LNCAP (cell line): ENCODE results near the gene IGF2R.
A peak's percentile ranks its signal among the peaks of the same experiment; 100 is the strongest.

Experiments
- TF ChIP-seq, protein P1 (sequence below): fragments of 450-650 bp; IDR thresholded peaks from 2 replicates; pipeline ENCODE4 v1.5.1; 2017; ENCODE audit warnings: mild to moderate bottlenecking

Gene IGF2R

DNA sequence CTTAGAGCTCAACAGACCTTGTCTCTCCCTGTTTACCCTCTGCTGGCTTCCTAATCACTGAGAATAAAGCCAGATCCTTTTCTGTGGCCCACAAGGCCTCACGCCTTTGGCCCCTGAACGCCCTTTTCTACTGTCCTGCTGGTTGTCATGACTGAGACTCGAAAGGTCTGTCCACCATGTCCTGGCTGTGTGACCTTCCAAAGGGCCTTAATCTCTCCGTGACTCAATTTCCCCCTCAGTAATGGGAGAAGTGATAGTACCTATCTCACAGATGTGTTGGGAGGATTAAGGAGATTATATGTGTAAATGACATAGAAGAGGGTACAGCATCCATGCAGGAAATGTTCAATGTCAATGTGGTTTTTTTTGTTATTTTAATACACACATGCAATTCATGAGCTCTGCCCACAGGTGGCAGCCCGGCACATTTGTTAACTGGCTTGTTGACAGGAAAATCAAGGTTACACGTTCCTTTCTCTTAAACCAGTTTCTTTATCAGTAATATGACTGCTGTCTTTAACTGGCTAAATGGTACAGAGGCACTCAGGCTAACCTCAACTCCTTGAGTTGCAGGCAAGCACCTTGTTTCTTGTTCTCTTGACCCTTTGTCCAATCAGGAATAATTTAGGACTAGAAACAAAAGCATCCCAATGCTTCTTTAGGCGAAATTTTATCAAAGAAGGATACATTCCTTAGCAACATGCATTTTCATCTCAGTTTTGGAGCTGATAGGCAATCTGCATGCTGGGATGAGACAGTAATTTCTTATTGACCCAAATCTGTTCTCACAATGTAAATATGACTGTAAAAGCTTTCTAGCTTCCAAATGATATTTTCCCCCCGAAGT, 169.3 kb downstream of the IGF2R start:
- TF ChIP-seq, protein P1, sequence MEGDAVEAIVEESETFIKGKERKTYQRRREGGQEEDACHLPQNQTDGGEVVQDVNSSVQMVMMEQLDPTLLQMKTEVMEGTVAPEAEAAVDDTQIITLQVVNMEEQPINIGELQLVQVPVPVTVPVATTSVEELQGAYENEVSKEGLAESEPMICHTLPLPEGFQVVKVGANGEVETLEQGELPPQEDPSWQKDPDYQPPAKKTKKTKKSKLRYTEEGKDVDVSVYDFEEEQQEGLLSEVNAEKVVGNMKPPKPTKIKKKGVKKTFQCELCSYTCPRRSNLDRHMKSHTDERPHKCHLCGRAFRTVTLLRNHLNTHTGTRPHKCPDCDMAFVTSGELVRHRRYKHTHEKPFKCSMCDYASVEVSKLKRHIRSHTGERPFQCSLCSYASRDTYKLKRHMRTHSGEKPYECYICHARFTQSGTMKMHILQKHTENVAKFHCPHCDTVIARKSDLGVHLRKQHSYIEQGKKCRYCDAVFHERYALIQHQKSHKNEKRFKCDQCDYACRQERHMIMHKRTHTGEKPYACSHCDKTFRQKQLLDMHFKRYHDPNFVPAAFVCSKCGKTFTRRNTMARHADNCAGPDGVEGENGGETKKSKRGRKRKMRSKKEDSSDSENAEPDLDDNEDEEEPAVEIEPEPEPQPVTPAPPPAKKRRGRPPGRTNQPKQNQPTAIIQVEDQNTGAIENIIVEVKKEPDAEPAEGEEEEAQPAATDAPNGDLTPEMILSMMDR: peak; percentile 74; the same call in 1 of the 2 replicates

DNA sequence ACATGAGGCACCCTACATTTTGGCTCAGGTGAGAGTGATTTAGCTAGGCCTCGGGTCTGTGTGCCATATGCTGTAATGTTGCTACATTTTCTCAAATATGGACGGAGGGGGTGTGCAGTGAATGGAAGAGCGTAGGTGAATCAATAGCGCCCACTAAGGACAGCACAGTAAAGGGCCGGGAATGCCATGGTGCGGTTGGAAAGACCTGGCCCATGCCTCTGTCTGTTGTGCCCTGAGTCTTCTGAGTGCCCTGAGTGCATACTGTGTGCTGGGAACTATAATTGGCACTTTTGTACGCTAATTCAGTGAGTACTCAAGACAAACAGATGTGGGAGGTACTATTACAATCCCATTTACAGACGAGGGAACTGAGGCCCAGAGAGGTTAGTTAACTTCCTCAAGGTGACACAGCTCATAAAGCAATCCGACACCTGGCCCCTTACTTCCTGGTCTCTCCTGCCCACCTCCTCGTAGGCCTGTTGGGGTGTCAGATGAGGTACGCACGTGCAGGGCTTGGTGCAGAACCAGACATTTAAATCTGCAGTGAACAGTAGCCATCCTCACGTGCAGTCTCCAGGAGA, 170.0 kb downstream of the IGF2R start:
- TF ChIP-seq, protein P1: no peak

DNA sequence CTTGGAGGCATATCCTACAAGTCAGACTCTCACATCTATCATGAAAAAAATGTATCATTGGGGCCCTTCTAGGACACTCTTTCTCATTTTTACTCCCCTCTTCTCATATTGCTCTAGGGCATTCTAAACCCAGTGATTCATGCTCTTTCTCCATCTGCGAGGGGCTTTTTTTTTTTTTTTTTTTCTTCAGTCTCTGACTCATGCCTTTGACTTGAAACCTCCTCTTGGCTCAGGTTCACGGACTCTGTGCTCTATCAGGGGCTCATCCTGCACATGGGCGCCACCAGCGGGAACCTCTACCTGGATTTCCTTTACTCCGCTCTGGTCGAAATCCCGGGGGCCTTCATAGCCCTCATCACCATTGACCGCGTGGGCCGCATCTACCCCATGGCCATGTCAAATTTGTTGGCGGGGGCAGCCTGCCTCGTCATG, 170.6 kb downstream of the IGF2R start:
- TF ChIP-seq, protein P1: no peak

DNA sequence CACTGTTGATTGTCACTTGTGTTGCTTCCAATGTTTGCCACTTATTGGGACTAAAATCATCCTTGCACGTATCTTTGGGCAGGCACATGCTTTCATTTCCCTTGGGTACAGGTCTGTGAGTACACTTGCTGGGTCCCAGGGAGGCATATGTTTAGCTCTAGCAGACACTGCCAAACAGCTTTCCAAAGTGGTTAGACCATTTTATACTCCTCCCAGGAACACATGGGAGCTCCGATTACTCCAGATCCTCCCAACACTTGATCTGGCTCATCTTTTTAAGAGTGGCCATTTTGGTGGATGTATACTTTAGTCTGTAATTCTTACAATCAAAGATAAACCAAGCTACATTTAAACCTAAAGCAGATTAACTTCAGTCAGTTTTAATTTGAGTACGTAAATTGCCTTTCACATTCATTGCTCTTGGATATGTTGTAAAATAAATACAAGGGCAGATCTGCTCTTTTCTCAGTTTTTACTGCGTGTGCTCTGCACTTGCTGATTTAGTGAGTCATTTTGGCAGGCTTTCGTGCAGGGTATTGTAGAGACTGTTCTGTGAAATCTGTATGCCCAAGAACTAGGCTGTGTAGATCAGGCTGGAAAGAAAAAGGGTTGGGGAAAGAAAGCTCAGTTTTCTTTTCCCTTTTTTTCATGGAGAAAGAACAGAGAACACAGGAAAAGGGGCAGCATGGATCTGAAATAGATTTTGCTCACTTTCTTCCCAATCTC, 172.3 kb downstream of the IGF2R start:
- TF ChIP-seq, protein P1: no peak

DNA sequence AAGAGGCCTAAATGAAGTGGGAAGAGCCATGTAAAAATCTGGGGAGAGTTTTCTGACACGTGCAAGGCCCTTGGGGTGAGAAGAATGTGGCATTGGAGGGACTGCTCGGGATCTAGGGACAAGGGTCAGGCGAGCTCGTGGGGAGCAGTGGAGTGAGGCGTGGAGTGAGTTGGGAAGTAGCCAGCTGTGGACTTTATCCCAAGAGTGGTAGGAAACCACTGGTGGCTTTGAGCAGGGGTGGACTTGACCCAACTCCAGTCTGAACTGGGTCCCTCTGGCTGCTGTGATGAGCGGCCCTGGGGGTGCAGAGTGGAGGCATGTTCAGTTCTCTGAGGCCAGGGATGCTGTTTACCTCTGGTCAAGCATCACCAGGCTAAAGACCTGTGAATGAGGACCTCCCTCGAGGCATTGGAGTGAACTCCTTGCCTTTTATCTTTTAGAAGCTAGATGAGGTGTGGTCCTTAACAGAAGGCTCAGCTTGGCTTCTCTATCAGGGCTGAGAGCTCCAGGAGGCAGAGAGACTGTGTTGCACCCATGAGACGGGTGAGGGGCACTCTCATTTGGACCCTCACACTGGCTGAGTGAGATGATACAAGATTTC, 173.3 kb downstream of the IGF2R start:
- TF ChIP-seq, protein P1: no peak

DNA sequence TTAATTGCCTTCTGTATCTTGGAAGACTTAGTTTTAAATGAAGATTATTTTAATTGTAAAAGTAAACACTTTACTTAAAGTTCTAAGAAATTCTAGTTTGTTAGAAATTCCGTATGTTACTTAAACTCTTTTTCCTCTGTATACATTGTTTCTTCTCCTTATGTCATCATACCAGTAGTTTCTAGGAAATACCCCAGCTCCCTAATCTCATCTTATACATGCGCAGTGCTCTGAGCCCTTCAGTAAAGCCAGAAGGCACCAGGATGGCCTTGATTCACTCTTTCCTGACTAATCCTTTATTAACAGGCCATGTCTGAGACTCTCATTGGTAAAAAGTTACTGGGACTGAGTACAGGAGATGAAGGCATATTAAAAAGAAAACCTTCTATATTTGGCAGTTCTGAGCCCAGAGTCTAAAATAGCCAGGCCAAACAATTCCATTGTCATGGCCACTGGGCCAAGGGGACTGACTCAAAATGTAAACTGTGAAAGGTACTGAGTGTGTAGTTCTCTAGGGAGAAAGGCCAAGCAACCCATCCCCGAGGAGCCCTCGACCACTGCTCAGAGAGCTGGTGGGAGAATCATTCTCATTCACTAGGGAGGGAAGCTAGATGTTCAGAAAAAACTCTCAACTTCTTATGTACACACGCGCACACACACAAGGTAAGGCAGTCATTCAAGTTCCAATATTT, 177.7 kb downstream of the IGF2R start:
- TF ChIP-seq, protein P1: no peak

DNA sequence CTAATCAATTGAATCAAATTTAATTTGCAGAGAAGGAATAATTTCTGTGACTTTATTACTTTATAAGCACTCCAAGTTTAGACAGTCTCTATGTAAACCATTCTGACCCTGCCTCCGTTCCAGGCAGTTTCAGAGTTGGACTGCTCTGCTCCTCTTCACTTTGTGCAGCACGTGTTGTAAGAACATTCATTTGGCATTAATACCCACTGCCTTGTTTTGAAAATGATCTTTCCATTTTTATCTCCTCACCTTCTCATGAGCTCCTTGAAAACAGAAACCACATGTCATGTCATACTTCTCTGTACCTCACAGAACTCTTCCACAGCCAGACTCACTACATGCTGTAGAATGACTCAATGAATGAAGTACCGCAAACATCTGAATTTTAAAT, 178.3 kb downstream of the IGF2R start:
- TF ChIP-seq, protein P1: no peak
